GM18519 (cell line): Measurements from ENCODE around the gene KIF25.
A peak's percentile ranks its signal among the peaks of the same experiment; 100 is the strongest.
"Not testable (repeated sequence)": the region's sequence is repeated elsewhere in the genome, so short reads cannot be mapped to it uniquely, and the experiment has no call there.

Experiments
- ATAC-seq: cut with Tn5 transposase; IDR thresholded peaks from one replicate; pipeline ENCODE4 v1.9.1; 2021; ENCODE audit warnings: mild to moderate bottlenecking, moderate library complexity; ENCODE audit not compliant: unreplicated experiment, low FRiP score

Gene KIF25

GRCh38 chr6:167993169-167993568 lies 4.3 kb upstream of the KIF25 start:
- ATAC-seq = no peak

GRCh38 chr6:167993831-167994230 lies 3.6 kb upstream of the KIF25 start:
- ATAC-seq = no peak

- no peak for ATAC-seq
These were observed 2.2 kb upstream of the KIF25 start for GRCh38 chr6:167995302-167995701.

- ATAC-seq = no peak
These were observed 1.7 kb upstream of the KIF25 start for GRCh38 chr6:167995731-167996151.

GRCh38 chr6:167996424-167997199 lies 859 bp upstream of the KIF25 start:
- peak; percentile 51 for ATAC-seq

GRCh38 chr6:167998215-167998614 lies 744 bp downstream of the KIF25 start:
- ATAC-seq = no peak

- no peak for ATAC-seq
These were observed 2.9 kb downstream of the KIF25 start for GRCh38 chr6:168000198-168001028.

- ATAC-seq = no peak
These were observed 3.5 kb downstream of the KIF25 start for GRCh38 chr6:168001029-168001332.

- not testable (repeated sequence) for ATAC-seq
These were observed 4.0 kb downstream of the KIF25 start for GRCh38 chr6:168001514-168001913.

GRCh38 chr6:168002804-168003203 lies 5.3 kb downstream of the KIF25 start:
- no peak for ATAC-seq

GRCh38 chr6:168004023-168004422 lies 6.6 kb downstream of the KIF25 start:
- no peak for ATAC-seq

- ATAC-seq = no peak
These were observed 7.5 kb downstream of the KIF25 start for GRCh38 chr6:168004945-168005344.

- no peak for ATAC-seq
These were observed 8.3 kb downstream of the KIF25 start for GRCh38 chr6:168005796-168006195.

- no peak for ATAC-seq
These were observed 10.3 kb downstream of the KIF25 start for GRCh38 chr6:168007592-168008338.

GRCh38 chr6:168009331-168009730 lies 11.9 kb downstream of the KIF25 start:
- no peak for ATAC-seq

GRCh38 chr6:168011291-168011690 lies 13.8 kb downstream of the KIF25 start:
- no peak for ATAC-seq

- ATAC-seq = no peak
These were observed 15.2 kb downstream of the KIF25 start for GRCh38 chr6:168012431-168013249.

- no peak for ATAC-seq
These were observed 15.9 kb downstream of the KIF25 start for GRCh38 chr6:168013250-168013915.

- ATAC-seq = no peak
These were observed 17.0 kb downstream of the KIF25 start for GRCh38 chr6:168014428-168014827.

GRCh38 chr6:168015009-168015408 lies 17.5 kb downstream of the KIF25 start:
- ATAC-seq = no peak
